Measurements from ENCODE around the gene HCRT.

HCRT gene

GRCh38 chr17:42179335-42179734, 5.9 kb downstream of the HCRT start:
- Histone ChIP-seq H3K9me3 (ENCODE audit: control insufficient read depth, low read length) (no peaks in the 10 kb centered on the region), H3K14ac (ENCODE audit: low read length in 2 of 2) (no peak overlapping the region), H4K8ac (ENCODE audit: low read length) (no peak overlapping the region), H2AK5ac (ENCODE audit: low read length, severe bottlenecking) (no peak overlapping the region), H3K18ac (ENCODE audit: low read depth in 1 of 2, low read length in 2 of 2) (no peak overlapping the region), H2BK12ac (ENCODE audit: low read length in 2 of 2) (no peak overlapping the region), H2BK120ac (ENCODE audit: low read depth, low read length) (no peak overlapping the region), H4K91ac (ENCODE audit: low read length) (no peak overlapping the region), H3K4ac (ENCODE audit: low read depth in 1 of 2, low read length in 2 of 2) (no peak overlapping the region), H3K4me1 (ENCODE audit: control insufficient read depth, insufficient read depth, low read depth, low read length) (peaks cover 22% of the 10 kb centered on the region), H3K27me3 (ENCODE audit: control insufficient read depth in 1 of 2, insufficient read depth in 1 of 2, low read length in 2 of 2) (peaks cover 61 to 66% of the 10 kb centered on the region in 2 experiments), H3K79me1 (replicated peaks; ENCODE audit: low read length, poor library complexity, severe bottlenecking) (no peaks in the 10 kb centered on the region), H3K27ac (ENCODE audit: low read length, poor library complexity, severe bottlenecking) (no peak overlapping the region), H3K4me2 (ENCODE audit: low read length, poor library complexity, severe bottlenecking) (no peak overlapping the region), H2AFZ (ENCODE audit: low read depth, low read length) (no peak overlapping the region), H2BK5ac (ENCODE audit: low read depth, low read length, poor library complexity, severe bottlenecking) (no peak overlapping the region), H3K4me3 (ENCODE audit: insufficient read depth in 1 of 2, low read depth in 1 of 2, low read length in 2 of 2) (no peak overlapping the region), H3K23ac (ENCODE audit: low read length in 2 of 2) (no peak overlapping the region), H3K36me3 (ENCODE audit: control insufficient read depth in 1 of 2, insufficient read depth in 2 of 2, low read depth in 1 of 2, low read length in 2 of 2) (no peaks in the 10 kb centered on the region), H2BK15ac (ENCODE audit: low read depth, poor library complexity, severe bottlenecking) (no peak overlapping the region), H3K9ac (ENCODE audit: low read length) (no peak overlapping the region)
- no peak for DNase-seq
- 21% methylated on average over 1 of the region's 1 CpG for WGBS

- Histone ChIP-seq H3K14ac (ENCODE audit: low read length in 2 of 2) (no peak overlapping the region), H3K4me3 (ENCODE audit: insufficient read depth in 1 of 2, low read depth in 1 of 2, low read length in 2 of 2) (no peak overlapping the region), H3K36me3 (ENCODE audit: control insufficient read depth in 1 of 2, insufficient read depth in 2 of 2, low read depth in 1 of 2, low read length in 2 of 2) (no peaks in the 10 kb centered on the region), H3K23ac (ENCODE audit: low read length in 2 of 2) (no peak overlapping the region), H3K4ac (ENCODE audit: low read depth in 1 of 2, low read length in 2 of 2) (no peak overlapping the region), H3K79me1 (replicated peaks; ENCODE audit: low read length, poor library complexity, severe bottlenecking) (no peaks in the 10 kb centered on the region), H2BK12ac (ENCODE audit: low read length in 2 of 2) (no peak overlapping the region), H3K4me2 (ENCODE audit: low read length, poor library complexity, severe bottlenecking) (no peak overlapping the region), H2AK5ac (ENCODE audit: low read length, severe bottlenecking) (no peak overlapping the region), H3K27ac (ENCODE audit: low read length, poor library complexity, severe bottlenecking) (no peak overlapping the region), H2BK5ac (ENCODE audit: low read depth, low read length, poor library complexity, severe bottlenecking) (no peak overlapping the region), H3K4me1 (ENCODE audit: control insufficient read depth, insufficient read depth, low read depth, low read length) (peaks cover 18% of the 10 kb centered on the region), H3K9me3 (ENCODE audit: control insufficient read depth, low read length) (no peaks in the 10 kb centered on the region), H3K9ac (ENCODE audit: low read length) (no peak overlapping the region), H2BK15ac (ENCODE audit: low read depth, poor library complexity, severe bottlenecking) (no peak overlapping the region), H4K91ac (ENCODE audit: low read length) (no peak overlapping the region), H3K18ac (ENCODE audit: low read depth in 1 of 2, low read length in 2 of 2) (no peak overlapping the region), H2AFZ (ENCODE audit: low read depth, low read length) (no peak overlapping the region), H2BK120ac (ENCODE audit: low read depth, low read length) (no peak overlapping the region), H3K27me3 (ENCODE audit: control insufficient read depth in 1 of 2, insufficient read depth in 1 of 2, low read length in 2 of 2) (peaks cover 65 to 72% of the 10 kb centered on the region in 2 experiments), H4K8ac (ENCODE audit: low read length) (no peak overlapping the region)
- no peak for DNase-seq
- 70% methylated on average over 14 of the region's 14 CpGs for WGBS
Observed at GRCh38 chr17:42178817-42179216, 6.4 kb downstream of the HCRT start.

- Histone ChIP-seq H4K91ac (ENCODE audit: low read length) (no peak overlapping the region), H3K79me1 (replicated peaks; ENCODE audit: low read length, poor library complexity, severe bottlenecking) (no peaks in the 10 kb centered on the region), H2BK12ac (ENCODE audit: low read length in 2 of 2) (no peak overlapping the region), H2AFZ (ENCODE audit: low read depth, low read length) (no peak overlapping the region), H2BK5ac (ENCODE audit: low read depth, low read length, poor library complexity, severe bottlenecking) (no peak overlapping the region), H2BK15ac (ENCODE audit: low read depth, poor library complexity, severe bottlenecking) (no peak overlapping the region), H3K4me3 (ENCODE audit: insufficient read depth in 1 of 2, low read depth in 1 of 2, low read length in 2 of 2) (no peak overlapping the region), H3K4me2 (ENCODE audit: low read length, poor library complexity, severe bottlenecking) (no peak overlapping the region), H3K4ac (ENCODE audit: low read depth in 1 of 2, low read length in 2 of 2) (no peak overlapping the region), H3K4me1 (ENCODE audit: control insufficient read depth, insufficient read depth, low read depth, low read length) (peaks cover 12% of the 10 kb centered on the region), H4K8ac (ENCODE audit: low read length) (no peak overlapping the region), H3K9ac (ENCODE audit: low read length) (no peak overlapping the region), H3K27me3 (ENCODE audit: control insufficient read depth in 1 of 2, insufficient read depth in 1 of 2, low read length in 2 of 2) (peaks cover 72 to 74% of the 10 kb centered on the region in 2 experiments), H2BK120ac (ENCODE audit: low read depth, low read length) (no peak overlapping the region), H3K9me3 (ENCODE audit: control insufficient read depth, low read length) (no peaks in the 10 kb centered on the region), H3K36me3 (ENCODE audit: control insufficient read depth in 1 of 2, insufficient read depth in 2 of 2, low read depth in 1 of 2, low read length in 2 of 2) (no peaks in the 10 kb centered on the region), H2AK5ac (ENCODE audit: low read length, severe bottlenecking) (no peak overlapping the region), H3K14ac (ENCODE audit: low read length in 2 of 2) (no peak overlapping the region), H3K23ac (ENCODE audit: low read length in 2 of 2) (no peak overlapping the region), H3K18ac (ENCODE audit: low read depth in 1 of 2, low read length in 2 of 2) (no peak overlapping the region), H3K27ac (ENCODE audit: low read length, poor library complexity, severe bottlenecking) (no peak overlapping the region)
- DNase-seq: no peak
- WGBS: 93% methylated on average over 2 of the region's 2 CpGs
Observed at GRCh38 chr17:42177684-42178083, 7.6 kb downstream of the HCRT start.

- no peak overlapping the region for H3K9ac ChIP-seq (ENCODE audit: low read length)
- no peak overlapping the region for H2BK5ac ChIP-seq (ENCODE audit: low read depth, low read length, poor library complexity, severe bottlenecking)
- H2AK5ac ChIP-seq (ENCODE audit: low read length, severe bottlenecking): no peak overlapping the region
- H3K4ac ChIP-seq (ENCODE audit: low read depth in 1 of 2, low read length in 2 of 2): no peak overlapping the region
- H3K23ac ChIP-seq (ENCODE audit: low read length in 2 of 2): no peak overlapping the region
- H3K36me3 ChIP-seq (ENCODE audit: control insufficient read depth in 1 of 2, insufficient read depth in 2 of 2, low read depth in 1 of 2, low read length in 2 of 2): no peaks in the 10 kb centered on the region
- H4K8ac ChIP-seq (ENCODE audit: low read length): no peak overlapping the region
- DNase-seq: no peak
- peaks cover 2% of the 10 kb centered on the region for H3K4me1 ChIP-seq (ENCODE audit: control insufficient read depth, insufficient read depth, low read depth, low read length)
- H3K18ac ChIP-seq (ENCODE audit: low read depth in 1 of 2, low read length in 2 of 2): no peak overlapping the region
- no peak overlapping the region for H3K27ac ChIP-seq (ENCODE audit: low read length, poor library complexity, severe bottlenecking)
- no peak overlapping the region for H3K4me2 ChIP-seq (ENCODE audit: low read length, poor library complexity, severe bottlenecking)
- 86% methylated on average over 14 of the region's 14 CpGs for WGBS
- H4K91ac ChIP-seq (ENCODE audit: low read length): no peak overlapping the region
- no peak overlapping the region for H2BK120ac ChIP-seq (ENCODE audit: low read depth, low read length)
- no peaks in the 10 kb centered on the region for H3K79me1 ChIP-seq (replicated peaks; ENCODE audit: low read length, poor library complexity, severe bottlenecking)
- no peak overlapping the region for H3K4me3 ChIP-seq (ENCODE audit: insufficient read depth in 1 of 2, low read depth in 1 of 2, low read length in 2 of 2)
- H3K27me3 ChIP-seq (ENCODE audit: control insufficient read depth in 1 of 2, insufficient read depth in 1 of 2, low read length in 2 of 2): peaks cover 60 to 70% of the 10 kb centered on the region in 2 experiments
- H3K9me3 ChIP-seq (ENCODE audit: control insufficient read depth, low read length): no peaks in the 10 kb centered on the region
- no peak overlapping the region for H2BK15ac ChIP-seq (ENCODE audit: low read depth, poor library complexity, severe bottlenecking)
- no peak overlapping the region for H2BK12ac ChIP-seq (ENCODE audit: low read length in 2 of 2)
- no peak overlapping the region for H2AFZ ChIP-seq (ENCODE audit: low read depth, low read length)
- no peak overlapping the region for H3K14ac ChIP-seq (ENCODE audit: low read length in 2 of 2)
Observed at GRCh38 chr17:42174126-42174783, 11.0 kb downstream of the HCRT start.

Measured in mesenchymal stem cell (in vitro differentiated cells and primary cell).